Psoas muscle (tissue), 7 donors: ENCODE data around the gene ZSWIM6. TPM values are rescaled to one million over a fixed set of nuclear protein-coding genes. Genes with fewer than 3 reads are reported as not detected.

Source experiments
- polyA plus RNA-seq, 3 donors: library from polyadenylated mRNA; stranded (reverse); fragments of 200-250 nt; gene quantifications; one replicate each; pipeline ENCODE4 v1.2.3, GENCODE V29; 2013
- total RNA-seq, 4 donors: library from RNA; stranded (reverse); fragmentation: NEBNext Ultra II Directional in 2 of 4; extraction: Animal tissue kit (Norgen Biotek cat#: 25700) in 2 of 4; gene quantifications; one replicate each; pipeline versions ENCODE4 v1.2.1 to v1.2.4, GENCODE V29; 2021 to 2023
- donor health status: healthy with polysubstance abuse.
- donor health status: DM: no; HTN: no; CAD: no; lungs with moderate emphysema.
- donor health status: Bipolar disorder and iron deficiency.
- donor health status: healthy.
- donor health status: DM: no; HTN: no; CAD: no.
- donor health status: DM: no; HTN: no; CAD: no.
- donor health status: DM: yes; HTN: yes; CAD: no.

ZSWIM6 gene
- total and polyA plus RNA-seq, 7 donors: 1.4 to 6.3 (median 4.0) TPM

Other genes starting within 250 kb of the ZSWIM6 start
- gene SMIM15, start 169.8 kb upstream of the ZSWIM6 start, total RNA-seq: 10 to 100 TPM; 10.6 to 19.3 (median 14.5) TPM
- gene SMIM15, start 169.8 kb upstream of the ZSWIM6 start, polyA plus RNA-seq: 10 to 100 TPM in 2 of 3 donors, 1 to 10 TPM in 1; 7.0 to 48.7 (median 19.4) TPM